AG09309 (cell line): ENCODE results near the gene ACACB.

Source experiments
- DNase-seq: peaks from one replicate; pipeline ENCODE4 v3.0.0-alpha.2; 2010; ENCODE audit warnings: low read depth
- H3K4me3 ChIP-seq: 2 replicates; pipeline ENCODE4 v1.5.1; 2011; ENCODE audit warnings: mild to moderate bottlenecking, low read depth, low read length, moderate library complexity; ENCODE audit not compliant: control insufficient read depth
- CTCF ChIP-seq: IDR thresholded peaks from 2 replicates; pipeline ENCODE4 v1.5.1; 2011; ENCODE audit warnings: mild to moderate bottlenecking, low read depth, low read length, inconsistent platforms; ENCODE audit not compliant: insufficient read depth, control insufficient read depth; ENCODE audit errors: missing control alignments

Gene ACACB

GRCh38 chr12:109296431-109296830 is 180.0 kb downstream of the ACACB start:
- no peak for DNase-seq
- no peak overlapping the region for H3K4me3 ChIP-seq
- no peak for TF ChIP-seq CTCF

- DNase-seq, result no peak
- no peak for TF ChIP-seq CTCF
- no peak overlapping the region for H3K4me3 ChIP-seq
Observed at GRCh38 chr12:109299849-109300248, 183.5 kb downstream of the ACACB start.

GRCh38 chr12:109301643-109302168 is 185.3 kb downstream of the ACACB start:
- H3K4me3 ChIP-seq, result no peak overlapping the region
- TF ChIP-seq CTCF, result no peak
- DNase-seq, result no peak

- no peak for TF ChIP-seq CTCF
- DNase-seq, result no peak
- no peak overlapping the region for H3K4me3 ChIP-seq
Observed at GRCh38 chr12:109302358-109302757, 186.0 kb downstream of the ACACB start.

GRCh38 chr12:109302770-109303169 is 186.4 kb downstream of the ACACB start:
- no peak for TF ChIP-seq CTCF
- no peak overlapping the region for H3K4me3 ChIP-seq
- DNase-seq, result no peak

GRCh38 chr12:109304485-109304884 is 188.1 kb downstream of the ACACB start:
- no peak for DNase-seq
- no peak for TF ChIP-seq CTCF
- H3K4me3 ChIP-seq, result no peak overlapping the region

GRCh38 chr12:109305547-109305946 is 189.2 kb downstream of the ACACB start:
- DNase-seq, result no peak
- no peak overlapping the region for H3K4me3 ChIP-seq
- TF ChIP-seq CTCF, result no peak
